ENCODE measurements around the gene TRIM28. TPM values are rescaled to one million over a fixed set of nuclear protein-coding genes. Genes with fewer than 3 reads are reported as not detected.

Gene TRIM28
- total RNA-seq, 1 experiment from 2014 or later: 1,221 TPM

DNA sequence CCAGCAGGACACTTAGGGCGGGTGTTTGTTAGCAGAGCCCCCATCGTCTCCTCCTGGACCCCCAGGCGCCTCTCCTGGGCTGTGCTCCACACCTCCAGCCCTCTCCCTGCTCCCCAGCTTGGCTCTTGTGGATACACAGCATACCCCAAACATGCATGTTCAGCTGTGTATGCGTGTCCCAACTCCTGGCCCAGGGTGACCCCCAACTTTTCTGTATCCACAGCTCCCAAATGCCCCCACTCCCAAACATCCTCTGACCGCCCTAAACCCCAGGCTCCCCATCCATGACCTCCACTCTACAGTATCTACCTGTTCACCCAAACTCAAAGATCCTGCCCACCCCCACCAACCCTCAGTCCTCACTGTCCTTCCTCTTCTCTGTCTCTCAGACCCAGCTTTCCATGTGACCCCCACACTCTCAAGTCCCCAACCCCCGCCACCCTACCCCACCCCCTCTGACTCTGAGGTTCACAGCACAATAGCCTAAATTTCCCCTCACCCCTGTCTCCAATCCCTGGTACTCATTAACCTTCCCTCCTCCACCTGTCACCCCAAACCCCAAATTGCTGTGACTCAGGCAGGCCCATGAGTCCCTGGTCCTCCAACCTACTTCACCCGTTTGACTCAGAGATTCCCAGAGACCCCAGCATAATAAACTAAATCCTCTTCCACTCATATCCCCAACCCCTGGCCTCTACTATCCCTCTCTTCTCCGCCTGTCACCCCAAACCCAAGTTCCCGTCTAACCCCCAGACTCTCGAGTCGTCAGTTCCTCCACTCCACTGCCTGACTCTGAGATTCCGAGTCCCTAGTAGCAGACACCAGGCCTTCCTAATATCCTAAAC is 13.6 kb downstream of the TRIM28 start (continued):
- TF ChIP-seq FOXJ3 (CRISPR knock-in tag; IDR thresholded peaks at IDR 0.05; ENCODE audit: borderline replicate concordance): no peak
- no peak for TF ChIP-seq ZNF396 (CRISPR knock-in tag; IDR thresholded peaks at IDR 0.05; ENCODE audit: borderline replicate concordance)

GRCh38 chr19:58558066-58558622 is 14.3 kb downstream of the TRIM28 start, which contains the start of gene UBE2M:
Gene UBE2M (minus strand): TSS chr19:58558611. CDS start chr19:58558381, 230 bp downstream.
- Mint-ChIP-seq H3K36me3 (peaks cover 19% of the 10 kb centered on the region), H3K4me3 (peak within 1 kb of the TSS; percentile 97), H3K27me3 (ENCODE audit: low read depth) (peaks cover 37% of the 10 kb centered on the region), H3K4me1 (peaks cover 39% of the 10 kb centered on the region), H3K27ac (peak within 1 kb of the TSS; percentile 100), H3K9me3 (no peaks in the 10 kb centered on the region)
- no peak for TF ChIP-seq NR1H2 (CRISPR knock-in tag; IDR thresholded peaks at IDR 0.05)
- no peak for TF ChIP-seq TEAD1 (CRISPR knock-in tag; IDR thresholded peaks at IDR 0.05)
- TF ChIP-seq NR2C2 (CRISPR knock-in tag; IDR thresholded peaks at IDR 0.05): peak; percentile 33; the same call in 1 of the 2 replicates
- no peak for TF ChIP-seq RELA (CRISPR knock-in tag; IDR thresholded peaks at IDR 0.05; ENCODE audit: borderline replicate concordance)
- TF ChIP-seq, protein P1, sequence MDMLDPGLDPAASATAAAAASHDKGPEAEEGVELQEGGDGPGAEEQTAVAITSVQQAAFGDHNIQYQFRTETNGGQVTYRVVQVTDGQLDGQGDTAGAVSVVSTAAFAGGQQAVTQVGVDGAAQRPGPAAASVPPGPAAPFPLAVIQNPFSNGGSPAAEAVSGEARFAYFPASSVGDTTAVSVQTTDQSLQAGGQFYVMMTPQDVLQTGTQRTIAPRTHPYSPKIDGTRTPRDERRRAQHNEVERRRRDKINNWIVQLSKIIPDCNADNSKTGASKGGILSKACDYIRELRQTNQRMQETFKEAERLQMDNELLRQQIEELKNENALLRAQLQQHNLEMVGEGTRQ (CRISPR knock-in tag; IDR thresholded peaks at IDR 0.05): 0 out of 2 replicates have a peak, but pooled peaks have one; percentile 25
- no peak for TF ChIP-seq MAX (CRISPR knock-in tag; IDR thresholded peaks at IDR 0.05)
- TF ChIP-seq, protein P2, sequence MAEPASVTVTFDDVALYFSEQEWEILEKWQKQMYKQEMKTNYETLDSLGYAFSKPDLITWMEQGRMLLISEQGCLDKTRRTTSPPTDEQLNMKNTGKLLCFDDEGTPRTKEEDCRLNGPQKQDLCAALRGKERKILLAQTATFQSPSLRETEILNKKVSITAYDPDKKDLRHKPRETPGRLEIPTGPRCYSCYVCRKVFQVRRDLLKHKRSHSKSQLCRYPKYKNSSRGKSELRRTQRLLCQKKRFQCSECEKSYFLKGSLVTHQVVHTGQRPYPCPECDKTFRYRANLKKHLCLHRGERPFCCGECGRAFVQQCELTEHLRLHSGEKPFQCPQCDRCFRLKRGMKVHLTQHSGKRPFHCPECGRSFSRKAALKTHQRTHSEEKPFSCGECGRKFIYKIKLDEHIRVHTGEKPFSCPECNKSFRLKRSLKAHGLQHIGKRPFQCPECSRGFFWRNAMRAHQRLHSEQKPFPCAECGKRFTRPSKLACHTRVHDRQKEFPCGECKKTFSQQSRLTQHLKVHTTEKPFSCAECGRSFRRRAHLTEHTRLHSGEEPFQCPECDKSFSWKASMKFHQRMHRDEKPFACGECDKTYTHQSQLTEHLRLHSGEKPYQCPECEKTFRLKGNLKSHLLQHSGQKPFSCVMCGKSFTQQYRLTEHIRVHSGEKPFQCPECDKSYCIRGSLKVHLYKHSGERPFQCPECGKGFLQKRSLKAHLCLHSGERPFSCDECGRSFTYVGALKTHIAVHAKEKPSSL (CRISPR knock-in tag; conservative IDR thresholded peaks at IDR 0.05): no peak
- no peak for TF ChIP-seq EMX1 (CRISPR knock-in tag; IDR thresholded peaks at IDR 0.05)
- no peak for TF ChIP-seq IRF2 (CRISPR knock-in tag; IDR thresholded peaks at IDR 0.05; ENCODE audit: borderline replicate concordance, low read depth)
- no peak for TF ChIP-seq ZBTB43 (CRISPR knock-in tag; IDR thresholded peaks at IDR 0.05)
- TF ChIP-seq, protein P3, sequence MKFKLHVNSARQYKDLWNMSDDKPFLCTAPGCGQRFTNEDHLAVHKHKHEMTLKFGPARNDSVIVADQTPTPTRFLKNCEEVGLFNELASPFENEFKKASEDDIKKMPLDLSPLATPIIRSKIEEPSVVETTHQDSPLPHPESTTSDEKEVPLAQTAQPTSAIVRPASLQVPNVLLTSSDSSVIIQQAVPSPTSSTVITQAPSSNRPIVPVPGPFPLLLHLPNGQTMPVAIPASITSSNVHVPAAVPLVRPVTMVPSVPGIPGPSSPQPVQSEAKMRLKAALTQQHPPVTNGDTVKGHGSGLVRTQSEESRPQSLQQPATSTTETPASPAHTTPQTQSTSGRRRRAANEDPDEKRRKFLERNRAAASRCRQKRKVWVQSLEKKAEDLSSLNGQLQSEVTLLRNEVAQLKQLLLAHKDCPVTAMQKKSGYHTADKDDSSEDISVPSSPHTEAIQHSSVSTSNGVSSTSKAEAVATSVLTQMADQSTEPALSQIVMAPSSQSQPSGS (CRISPR knock-in tag; IDR thresholded peaks at IDR 0.05; ENCODE audit: borderline replicate concordance, low read depth): no peak
- no peak for TF ChIP-seq AR (CRISPR knock-in tag; IDR thresholded peaks at IDR 0.05)
- TF ChIP-seq TCF7 (CRISPR knock-in tag; IDR thresholded peaks at IDR 0.05; ENCODE audit: low read depth): 0 out of 2 replicates have a peak, but pooled peaks have one; percentile 22
- ChIA-PET POLR2A (interaction anchor here (0.9 to 2.8 kb wide), 3 partner anchors 14 to 39 kb away, joined by 3 to 12 read pairs (median 8); partner anchors contain the start of genes TRIM28 and ZBTB45), CTCF (interaction anchor here (0.9 to 2.4 kb wide), 2 partner anchors 38 to 44 kb away, joined by 3 to 19 read pairs; partner anchors contain the start of gene ZBTB45)
- ATAC-seq: no peak
- DNase-seq (ENCODE audit: low spot score): peak; percentile 56
